HG02678 (cell line): ENCODE results near the gene SMPD4.
"Not testable (repeated sequence)": the region's sequence is repeated elsewhere in the genome, so short reads cannot be mapped to it uniquely, and the experiment has no call there.

Experiments
- ATAC-seq: cut with Tn5 transposase; IDR thresholded peaks from one replicate; pipeline ENCODE4 v1.9.1; 2021; ENCODE audit warnings: mild to moderate bottlenecking, moderate library complexity; ENCODE audit not compliant: unreplicated experiment

The SMPD4 gene

DNA sequence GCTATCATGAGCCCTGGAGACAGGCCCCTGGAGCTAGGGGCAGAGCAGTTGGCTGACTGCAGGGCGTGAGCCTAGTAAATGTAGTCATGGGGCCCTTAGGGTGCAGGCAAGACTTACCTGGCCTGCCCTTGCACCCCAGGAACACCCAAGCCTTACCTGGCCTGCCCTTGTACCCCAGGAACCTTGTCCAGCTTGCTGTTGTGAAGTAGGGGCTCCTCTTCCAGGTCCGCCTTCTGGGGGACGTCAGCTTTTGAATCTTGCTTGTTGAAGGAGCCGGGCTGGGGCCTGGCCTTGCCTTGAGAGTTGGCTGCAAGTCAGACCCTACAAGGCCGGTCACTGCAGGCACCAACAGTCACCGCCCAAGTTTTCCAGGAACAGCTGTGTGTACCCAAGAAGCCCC lies 40.4 kb downstream of the SMPD4 start:
- not testable (repeated sequence) for ATAC-seq

- not testable (repeated sequence) for ATAC-seq
Observed at GRCh38 chr2:130140516-130140915, 40.9 kb downstream of the SMPD4 start.

DNA sequence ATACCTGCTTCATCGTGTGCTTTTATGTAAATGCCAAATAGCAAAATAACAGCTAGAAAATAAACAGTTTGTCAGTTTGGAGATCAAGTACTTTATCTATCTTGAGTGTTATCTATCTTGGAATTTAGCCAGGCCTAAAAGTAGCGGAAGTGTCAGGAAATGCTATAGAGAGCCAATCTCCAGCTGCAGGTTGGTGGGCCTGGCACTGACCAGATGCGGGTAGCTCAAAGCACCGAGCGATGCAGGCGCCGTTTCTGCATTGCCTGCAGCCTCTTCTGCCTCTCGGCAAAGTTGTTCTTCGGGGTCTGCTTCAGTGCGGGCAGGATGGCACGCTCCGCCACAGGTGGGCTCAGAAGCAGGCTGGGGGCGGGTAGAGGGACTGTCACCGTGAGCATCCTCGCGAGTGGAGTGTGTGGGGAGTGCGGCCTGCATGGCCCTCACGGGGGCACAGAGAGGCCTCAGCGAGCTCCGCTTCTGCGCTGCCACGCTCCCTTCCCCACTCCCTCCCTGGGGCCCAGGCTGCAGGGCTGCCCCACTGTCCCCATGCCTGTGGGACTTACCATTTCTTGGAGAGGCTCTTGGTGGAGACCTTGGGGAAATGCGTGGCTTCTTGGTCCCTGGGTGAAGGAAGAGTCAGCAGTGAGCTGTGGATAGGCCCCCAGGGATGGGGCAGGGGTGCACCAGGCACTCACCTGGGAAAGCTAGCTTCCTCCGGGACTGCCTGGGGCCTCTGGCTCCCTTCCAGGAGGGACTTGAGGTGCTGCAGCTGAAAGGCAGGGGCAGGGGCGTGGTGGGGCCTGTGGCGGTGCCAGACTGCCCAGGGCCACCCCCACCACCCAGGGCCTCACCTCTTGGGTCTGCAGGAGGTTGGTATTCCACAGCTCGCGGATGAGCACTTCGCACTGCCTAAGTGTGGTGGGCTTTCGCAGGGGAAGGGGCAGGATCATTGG lies 41.8 kb downstream of the SMPD4 start:
- not testable (repeated sequence) for ATAC-seq

DNA sequence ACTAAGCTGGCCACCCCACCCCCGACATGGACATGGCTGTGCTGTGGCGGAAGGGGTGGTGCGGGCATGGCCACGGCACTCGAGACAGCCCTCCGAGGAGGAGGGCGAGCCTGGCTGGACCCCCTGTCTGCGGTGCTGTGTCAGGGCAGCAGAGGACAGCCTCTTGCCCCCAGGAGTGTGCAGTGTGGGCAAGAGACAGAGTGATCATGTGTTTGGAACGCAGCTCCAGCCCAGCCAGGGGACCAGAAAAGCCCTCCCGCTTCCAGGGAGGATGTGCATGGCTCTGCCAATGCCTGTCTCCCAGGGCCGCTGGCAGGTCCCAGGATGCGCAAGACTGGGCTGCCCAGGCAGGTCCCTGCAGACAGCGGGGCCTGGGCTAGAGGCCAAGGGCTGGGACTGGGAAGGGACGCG lies 42.6 kb downstream of the SMPD4 start:
- not testable (repeated sequence) for ATAC-seq

DNA sequence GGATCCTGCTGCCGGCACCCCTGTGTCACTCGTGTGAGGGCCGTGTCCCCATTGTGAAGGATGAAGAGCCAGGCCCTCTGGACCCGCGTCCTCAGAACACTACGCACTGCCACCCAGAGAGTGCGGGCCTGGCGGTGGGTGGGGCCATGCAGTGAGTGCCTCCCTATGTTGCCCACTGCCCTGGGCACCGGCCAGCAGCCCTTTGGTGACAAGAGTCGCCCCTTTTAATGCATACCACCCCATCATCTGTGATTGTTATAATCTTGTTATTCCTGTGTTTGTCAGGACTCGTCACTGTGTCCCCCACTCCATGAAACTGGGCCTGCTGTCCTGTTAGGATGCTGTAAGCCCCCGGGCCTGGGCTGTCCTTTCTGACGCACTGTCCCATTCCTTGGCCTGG lies 43.1 kb downstream of the SMPD4 start:
- not testable (repeated sequence) for ATAC-seq

- not testable (repeated sequence) for ATAC-seq
Observed at GRCh38 chr2:130137118-130137517, 44.3 kb downstream of the SMPD4 start.

- not testable (repeated sequence) for ATAC-seq
Observed at GRCh38 chr2:130136546-130136945, 44.9 kb downstream of the SMPD4 start.

GRCh38 chr2:130135692-130136541 lies 45.5 kb downstream of the SMPD4 start:
- ATAC-seq = no peak

GRCh38 chr2:130129120-130129829 lies 52.1 kb downstream of the SMPD4 start, which contains the start of gene POTEF:
POTEF (minus strand) TSS chr2:130129222; CDS start chr2:130120515, 8,707 bp downstream.
- ATAC-seq = not testable (repeated sequence)

DNA sequence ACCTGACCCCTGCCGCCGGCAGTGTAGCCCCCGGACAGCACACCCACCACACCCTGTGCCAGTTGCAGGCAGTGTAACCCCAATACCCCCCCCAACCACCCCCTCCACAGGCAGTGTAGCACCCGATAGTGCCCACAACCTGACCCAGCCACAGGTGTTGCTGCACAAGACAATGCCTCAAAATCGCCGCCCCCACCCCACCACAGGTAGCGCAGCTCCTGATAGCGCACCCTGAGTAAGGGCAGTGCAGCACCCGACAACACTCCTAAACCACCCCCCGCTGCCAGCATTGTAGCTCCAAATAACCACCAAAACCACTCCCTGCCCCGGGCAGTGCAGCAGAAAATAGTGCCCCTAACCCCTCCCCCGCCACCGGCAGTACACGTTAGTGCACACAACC lies 52.9 kb downstream of the SMPD4 start:
- not testable (repeated sequence) for ATAC-seq

DNA sequence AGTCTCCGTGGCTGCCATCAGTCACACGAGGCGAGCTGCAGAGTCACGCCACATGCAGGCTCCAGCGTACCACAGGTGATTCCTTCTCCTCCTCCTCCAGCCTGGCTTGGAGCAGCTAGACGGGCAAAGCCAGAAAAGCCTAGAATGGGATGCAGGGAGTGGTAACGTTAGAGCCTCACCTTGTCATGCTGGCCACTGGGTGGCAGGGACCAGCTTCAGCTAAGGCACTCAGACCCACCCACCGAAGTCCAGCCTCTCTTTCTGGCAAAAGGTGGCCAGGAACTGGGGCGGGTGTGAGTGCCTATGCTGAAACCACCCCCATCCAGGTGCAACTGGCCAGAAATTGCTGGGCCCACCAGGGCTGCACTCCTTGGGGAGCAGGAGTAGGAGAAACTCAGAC lies 53.7 kb downstream of the SMPD4 start:
- ATAC-seq = not testable (repeated sequence)

- not testable (repeated sequence) for ATAC-seq
Observed at GRCh38 chr2:130120924-130121323, 60.5 kb downstream of the SMPD4 start.

DNA sequence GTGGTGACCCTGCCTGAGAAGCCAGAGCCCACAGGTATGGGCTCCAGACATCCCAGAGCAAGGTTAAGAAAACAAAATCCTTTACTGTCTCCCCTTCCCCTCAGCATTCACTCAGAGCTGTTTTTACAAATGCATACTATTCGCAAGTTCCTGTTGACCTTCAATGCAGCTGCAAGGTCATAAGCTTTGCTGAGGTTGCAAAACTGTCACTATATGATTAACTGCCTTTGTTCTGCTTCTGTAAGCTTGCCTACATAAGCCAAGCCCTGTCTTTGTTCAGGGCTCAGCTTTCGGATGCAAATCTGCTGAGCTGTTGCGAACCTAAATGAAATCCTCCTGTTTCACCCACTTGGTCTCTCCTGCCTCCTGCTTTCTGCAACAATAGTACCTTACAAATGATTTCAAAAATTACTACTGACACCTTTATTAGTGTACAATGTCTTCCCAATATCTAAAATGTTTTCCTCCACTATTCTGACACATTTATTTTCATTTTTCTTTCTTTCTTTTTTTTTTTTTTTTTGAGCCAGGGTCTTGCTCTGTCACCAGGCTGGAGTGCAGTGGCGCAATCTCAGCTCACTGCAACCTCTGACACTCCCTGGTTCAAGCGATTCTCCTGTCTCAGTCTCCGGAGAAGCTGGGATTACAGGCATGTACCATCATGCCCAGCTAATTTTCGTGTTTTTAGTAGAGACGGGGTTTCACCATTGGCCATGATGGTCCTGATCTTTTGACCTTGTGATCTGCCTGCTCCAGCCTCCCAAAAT lies 78.6 kb downstream of the SMPD4 start:
- not testable (repeated sequence) for ATAC-seq
